Loucy (cell line): ENCODE data around the gene NPHP4.

Source experiments
- EZH2phosphoT487 ChIP-seq: fragments of 200-600 bp; IDR thresholded peaks from 2 replicates; pipeline ENCODE4 v1.6.1; 2018; ENCODE audit warnings: antibody characterized with exemption, mild to moderate bottlenecking, moderate library complexity, borderline replicate concordance
- TF ChIP-seq, protein P1 (sequence below): fragments of 200-600 bp; sonication (generic); conservative IDR thresholded peaks from 2 replicates; pipeline ENCODE4 v1.5.1; 2014; ENCODE audit warnings: mild to moderate bottlenecking, antibody characterized with exemption, low read length

DNA sequence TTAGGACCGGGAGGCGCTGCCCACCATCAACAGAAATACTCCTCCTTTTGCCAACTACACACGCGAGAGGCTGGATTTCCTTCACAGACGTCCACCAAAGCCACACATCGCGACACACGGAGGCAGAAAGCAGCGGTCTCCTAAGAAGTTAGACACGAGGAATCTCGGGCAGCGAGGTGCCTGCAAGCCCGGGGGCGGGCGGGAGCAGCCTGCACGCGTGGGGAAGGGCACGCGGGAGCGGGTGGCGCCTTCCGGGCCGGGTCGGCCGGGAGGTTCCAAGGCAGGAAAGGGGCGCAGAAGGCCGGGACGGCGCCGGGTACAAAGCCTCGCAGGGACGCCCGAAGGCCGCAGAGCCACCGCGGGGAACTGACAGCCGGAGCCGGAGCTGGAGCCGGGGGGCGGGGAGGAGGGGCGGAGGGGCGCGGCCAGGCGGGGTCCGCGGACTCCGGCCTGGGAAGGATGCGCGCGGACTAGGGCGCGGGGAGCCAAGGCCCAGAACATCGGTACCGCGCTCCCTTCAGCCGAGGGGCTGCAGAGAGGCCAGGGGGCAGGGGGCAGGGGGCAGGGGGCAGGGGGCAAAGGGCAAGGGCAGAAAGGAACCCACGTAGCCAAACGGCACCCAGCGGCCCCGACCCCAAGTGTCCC, 722 bp downstream of the NPHP4 start:
- TF ChIP-seq, protein P1, sequence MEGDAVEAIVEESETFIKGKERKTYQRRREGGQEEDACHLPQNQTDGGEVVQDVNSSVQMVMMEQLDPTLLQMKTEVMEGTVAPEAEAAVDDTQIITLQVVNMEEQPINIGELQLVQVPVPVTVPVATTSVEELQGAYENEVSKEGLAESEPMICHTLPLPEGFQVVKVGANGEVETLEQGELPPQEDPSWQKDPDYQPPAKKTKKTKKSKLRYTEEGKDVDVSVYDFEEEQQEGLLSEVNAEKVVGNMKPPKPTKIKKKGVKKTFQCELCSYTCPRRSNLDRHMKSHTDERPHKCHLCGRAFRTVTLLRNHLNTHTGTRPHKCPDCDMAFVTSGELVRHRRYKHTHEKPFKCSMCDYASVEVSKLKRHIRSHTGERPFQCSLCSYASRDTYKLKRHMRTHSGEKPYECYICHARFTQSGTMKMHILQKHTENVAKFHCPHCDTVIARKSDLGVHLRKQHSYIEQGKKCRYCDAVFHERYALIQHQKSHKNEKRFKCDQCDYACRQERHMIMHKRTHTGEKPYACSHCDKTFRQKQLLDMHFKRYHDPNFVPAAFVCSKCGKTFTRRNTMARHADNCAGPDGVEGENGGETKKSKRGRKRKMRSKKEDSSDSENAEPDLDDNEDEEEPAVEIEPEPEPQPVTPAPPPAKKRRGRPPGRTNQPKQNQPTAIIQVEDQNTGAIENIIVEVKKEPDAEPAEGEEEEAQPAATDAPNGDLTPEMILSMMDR: no peak
- no peak for TF ChIP-seq EZH2phosphoT487
